A673 (cell line): ENCODE data around the gene SFN. TPM values are rescaled to one million over a fixed set of nuclear protein-coding genes. Genes with fewer than 3 reads are reported as not detected.
"Not testable (repeated sequence)": the region's sequence is repeated elsewhere in the genome, so short reads cannot be mapped to it uniquely, and the experiment has no call there.

Experiments
- BruUV-seq: library from RNA; stranded (reverse); fragments of 400-500 nt; replicated peaks from 2 replicates; lab custom pipeline; 2021; lab: Mats Ljungman, UMichigan
- CTCF ChIA-PET: fragments of 300-600 bp; sonication (Branson Sonifier 250); formaldehyde crosslinking; loops from one replicate; lab custom pipeline; 2022; ENCODE audit warnings: antibody characterized with exemption; lab: Charles Lee
- POLR2A ChIA-PET: fragments of 300-600 bp; sonication (Branson Sonifier 250); formaldehyde crosslinking; loops from one replicate; lab custom pipeline; 2022; ENCODE audit warnings: antibody characterized with exemption; ENCODE audit not compliant: low non-redundant PET; lab: Charles Lee
- DNase-seq: peaks from one replicate; pipeline ENCODE4 v3.0.0-alpha.2; 2015; ENCODE audit warnings: low spot score
- H3K27ac ChIP-seq: fragments of 200-600 bp; sonication (generic); 2 replicates; pipeline ENCODE4 v1.5.1; 2016; ENCODE audit warnings: mixed run types, low read depth, mild to moderate bottlenecking, mixed read lengths, antibody characterized with exemption, low read length; ENCODE audit not compliant: poor library complexity, severe bottlenecking
- H3K27me3 ChIP-seq: fragments of 200-600 bp; sonication (generic); replicated peaks from 2 replicates; pipeline ENCODE4 v1.6.1; 2017; ENCODE audit warnings: mixed run types, low read depth, mild to moderate bottlenecking, mixed read lengths, antibody characterized with exemption, low read length; ENCODE audit not compliant: insufficient read depth, poor library complexity
- H3K36me3 ChIP-seq: fragments of 200-600 bp; sonication (generic); 2 replicates; pipeline ENCODE4 v1.6.1; 2016; ENCODE audit warnings: mixed run types, mild to moderate bottlenecking, mixed read lengths, antibody characterized with exemption, low read length; ENCODE audit not compliant: insufficient read depth, poor library complexity, severe bottlenecking
- H3K4me1 ChIP-seq: fragments of 200-600 bp; sonication (generic); 2 replicates; pipeline ENCODE4 v1.6.1; 2017; ENCODE audit warnings: mixed run types, mild to moderate bottlenecking, mixed read lengths, antibody characterized with exemption, low read length; ENCODE audit not compliant: insufficient read depth, poor library complexity, severe bottlenecking
- H3K4me3 ChIP-seq: fragments of 200-600 bp; sonication (generic); 2 replicates; pipeline ENCODE4 v1.5.1; 2016; ENCODE audit warnings: low read depth, mixed run types, mild to moderate bottlenecking, mixed read lengths, low read length; ENCODE audit not compliant: poor library complexity, severe bottlenecking
- H3K9me3 ChIP-seq: fragments of 200-600 bp; sonication (generic); 2 replicates; pipeline ENCODE4 v1.6.1; 2016; ENCODE audit warnings: mixed run types, low read depth, mild to moderate bottlenecking, mixed read lengths, antibody characterized with exemption, low read length; ENCODE audit not compliant: poor library complexity, severe bottlenecking
- CTCF ChIP-seq: fragments of 300-800, 200-600 bp; sonication (generic); conservative IDR thresholded peaks from 2 replicates; pipeline ENCODE4 v1.5.1; 2017; ENCODE audit warnings: low read depth, mild to moderate bottlenecking, antibody characterized with exemption, low read length, moderate library complexity, mixed read lengths
- EZH2 ChIP-seq: fragments of 200-600 bp; sonication (generic); IDR thresholded peaks from 2 replicates; pipeline ENCODE4 v1.6.1; 2017; ENCODE audit warnings: borderline replicate concordance, low read depth, mild to moderate bottlenecking, mixed read lengths, antibody characterized with exemption, low read length; ENCODE audit not compliant: poor library complexity, severe bottlenecking
- intact Hi-C: fragments of 100-400 bp; cut with micrococcal nuclease; formaldehyde crosslinking; loops from one replicate; pipeline ENCODE4 v1.10.0; 2022; ENCODE audit not compliant: unreplicated experiment
- total RNA-seq: library from RNA; stranded (reverse); gene quantifications from 2 replicates; pipeline ENCODE4 v1.2.3, GENCODE V29; 2021

The SFN gene
- total RNA-seq, 1 experiment from 2014 or later = not detected

- DNase-seq = no peak
- Histone ChIP-seq H3K27ac (no peak overlapping the region), H3K4me1 (no peaks in the 10 kb centered on the region), H3K27me3 (no peaks in the 10 kb centered on the region), H3K9me3 (no peaks in the 10 kb centered on the region), H3K36me3 (peaks cover 30% of the 10 kb centered on the region), H3K4me3 (no peak overlapping the region)
- CTCF ChIA-PET = no interaction called here
- TSS peak; percentile 20 for BruUV-seq
- TF ChIP-seq CTCF (no peak), EZH2 (no peak)
- POLR2A ChIA-PET = no interaction called here
- intact Hi-C loops = loop anchor here (5.0 kb wide), 2 partner anchors 65 to 275 kb away; no protein-coding TSS in a partner anchor
These were observed 14.4 kb downstream of the SFN start for GRCh38 chr1:26877326-26877725.

DNA sequence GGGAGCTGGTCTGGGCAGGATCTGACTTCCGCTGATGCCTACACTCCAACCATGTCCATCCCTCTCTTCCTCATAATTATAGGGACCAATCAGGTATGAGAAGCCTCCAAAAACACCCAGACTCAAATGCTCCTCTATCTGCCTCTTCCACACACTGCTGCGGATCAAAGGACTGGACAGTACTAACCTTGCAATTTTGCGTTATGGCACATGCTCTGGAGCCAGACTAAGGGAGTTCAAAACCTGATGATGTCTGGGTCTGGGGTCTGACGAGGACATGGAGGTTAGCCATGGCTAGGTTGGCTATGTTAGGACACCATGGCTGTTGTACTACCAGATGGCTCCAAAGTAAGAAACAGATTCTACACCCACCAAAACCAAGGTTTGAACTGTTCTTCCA, 16.8 kb downstream of the SFN start:
- no peaks in the 10 kb centered on the region for H3K4me1 ChIP-seq
- intact Hi-C loops = loop anchor here (5.0 kb wide), 2 partner anchors 67 to 277 kb away; no protein-coding TSS in a partner anchor
- H3K4me3 ChIP-seq = no peak overlapping the region
- no peak overlapping the region for H3K27ac ChIP-seq
- no peak for TF ChIP-seq EZH2
- DNase-seq = no peak
- BruUV-seq = no TSS peak
- H3K9me3 ChIP-seq = no peaks in the 10 kb centered on the region
- peaks cover 55% of the 10 kb centered on the region for H3K36me3 ChIP-seq
- H3K27me3 ChIP-seq = no peaks in the 10 kb centered on the region
- ChIA-PET POLR2A (no interaction called here), CTCF (no interaction called here)

GRCh38 chr1:26881611-26882010, 18.7 kb downstream of the SFN start:
- POLR2A ChIA-PET = interaction anchor here (0.7 kb wide), 1 partner anchor 135 kb away, joined by 3 read pairs; no protein-coding TSS in a partner anchor
- peaks cover 64% of the 10 kb centered on the region for H3K36me3 ChIP-seq
- H3K4me3 ChIP-seq = not testable (repeated sequence)

GRCh38 chr1:26882696-26883463, 19.9 kb downstream of the SFN start:
- H3K36me3 ChIP-seq = peaks cover 62% of the 10 kb centered on the region
- ChIA-PET POLR2A (no interaction called here), CTCF (interaction anchor here (0.6 kb wide), 1 partner anchor 12 kb away, joined by 10 read pairs; no protein-coding TSS in a partner anchor)
- intact Hi-C loops = no loop called here
- H3K4me1 ChIP-seq = no peaks in the 10 kb centered on the region
- H3K4me3 ChIP-seq = no peak overlapping the region
- no peaks in the 10 kb centered on the region for H3K27me3 ChIP-seq
- TF ChIP-seq CTCF = no peak
- no peak for TF ChIP-seq EZH2
- no peaks in the 10 kb centered on the region for H3K9me3 ChIP-seq
- H3K27ac ChIP-seq = no peak overlapping the region
- DNase-seq = no peak
- BruUV-seq = no TSS peak

More at GRCh38 chr1:26881611-26882010, 18.7 kb downstream of the SFN start:
- BruUV-seq, H3K9me3 ChIP-seq, CTCF ChIA-PET, DNase-seq, H3K4me1 ChIP-seq, H3K27ac ChIP-seq, intact Hi-C loops, H3K27me3 ChIP-seq: not testable (repeated sequence)
